GM21576 (cell line): ENCODE results near the gene TSPAN1.

ENCODE experiments used
- ATAC-seq: cut with Tn5 transposase; IDR thresholded peaks from one replicate; pipeline ENCODE4 v1.9.1; 2021; ENCODE audit warnings: mild to moderate bottlenecking, moderate library complexity; ENCODE audit not compliant: unreplicated experiment

Gene TSPAN1

DNA sequence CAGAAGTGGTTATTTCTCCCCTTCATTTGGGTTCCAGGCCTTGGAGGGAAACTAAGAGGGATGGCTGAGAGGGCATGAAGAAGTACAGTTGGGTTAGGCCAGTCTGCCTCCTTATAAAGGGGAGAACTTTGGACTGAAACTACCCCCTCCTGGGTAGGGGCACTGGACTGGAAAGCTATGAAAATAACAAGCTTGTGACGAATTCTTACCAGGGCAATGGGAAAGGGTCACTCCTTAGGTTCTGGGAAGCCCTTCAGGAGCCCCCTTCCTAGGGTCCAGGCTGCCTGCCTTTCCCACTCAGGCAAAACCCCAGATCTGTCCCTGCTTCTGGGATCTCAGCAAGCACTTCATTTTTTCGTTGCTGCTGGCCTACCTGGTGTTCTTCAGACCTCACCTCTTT, 11.2 kb downstream of the TSPAN1 start:
- no peak for ATAC-seq

- ATAC-seq = no peak
Observed at GRCh38 chr1:46187106-46187869, 12.4 kb downstream of the TSPAN1 start.

DNA sequence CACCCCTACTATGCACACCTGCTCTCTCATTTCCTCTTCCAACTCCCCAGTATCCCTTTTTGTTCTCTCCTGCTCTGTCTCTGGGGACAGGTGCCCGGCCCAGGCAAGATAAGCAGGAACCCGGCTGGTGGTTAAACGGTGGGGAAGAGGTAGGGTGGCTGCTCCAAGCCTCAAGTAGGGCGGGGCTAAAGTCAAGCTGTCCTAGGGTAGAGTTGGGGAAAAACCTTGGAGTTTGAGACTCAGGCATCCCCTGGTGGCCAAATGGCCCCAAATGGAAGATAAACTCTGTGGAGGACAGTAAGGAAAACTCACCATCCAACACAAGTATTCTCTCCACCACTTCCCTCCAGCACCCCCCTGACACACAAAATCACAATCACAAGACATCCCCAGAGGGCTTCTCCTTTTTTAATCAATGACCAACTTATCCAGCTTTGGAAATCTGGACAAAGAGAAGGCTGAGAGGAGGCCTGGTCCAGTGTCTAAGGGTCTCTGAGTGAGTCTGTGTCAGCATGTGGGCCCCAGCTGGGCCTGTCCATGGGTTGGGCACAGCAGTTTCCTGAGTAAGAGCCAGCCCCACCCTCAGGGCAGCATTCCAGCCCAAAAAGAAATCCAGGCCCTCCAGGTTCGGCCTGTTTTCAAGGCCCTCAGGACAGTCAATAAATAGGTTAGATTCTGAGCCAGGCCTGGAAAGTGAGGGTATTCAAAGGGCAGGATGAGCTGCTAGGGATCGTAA, 13.6 kb downstream of the TSPAN1 start:
- ATAC-seq = no peak

GRCh38 chr1:46190539-46190938, 15.7 kb downstream of the TSPAN1 start:
- no peak for ATAC-seq

GRCh38 chr1:46191033-46191701, 16.3 kb downstream of the TSPAN1 start:
- ATAC-seq = no peak

DNA sequence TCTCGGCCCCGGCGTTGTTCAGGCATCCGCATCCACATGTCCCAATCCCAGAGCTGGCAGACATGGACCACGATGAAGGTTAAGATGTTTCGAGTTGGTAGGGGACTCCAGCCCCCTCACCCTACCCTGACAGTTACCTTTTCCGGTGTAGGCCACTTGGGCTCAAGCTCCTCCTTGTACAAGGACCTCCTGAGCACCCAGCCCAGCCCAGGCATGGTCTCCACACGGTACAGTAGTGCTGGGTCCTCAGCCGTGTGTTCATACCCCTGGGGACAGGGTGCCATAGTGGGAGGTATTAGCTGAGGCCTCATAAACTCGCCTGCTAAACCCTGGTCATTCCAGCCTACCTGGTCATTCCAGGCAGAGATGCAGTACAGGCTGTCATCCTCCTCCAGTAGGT, 17.3 kb downstream of the TSPAN1 start:
- ATAC-seq = no peak

DNA sequence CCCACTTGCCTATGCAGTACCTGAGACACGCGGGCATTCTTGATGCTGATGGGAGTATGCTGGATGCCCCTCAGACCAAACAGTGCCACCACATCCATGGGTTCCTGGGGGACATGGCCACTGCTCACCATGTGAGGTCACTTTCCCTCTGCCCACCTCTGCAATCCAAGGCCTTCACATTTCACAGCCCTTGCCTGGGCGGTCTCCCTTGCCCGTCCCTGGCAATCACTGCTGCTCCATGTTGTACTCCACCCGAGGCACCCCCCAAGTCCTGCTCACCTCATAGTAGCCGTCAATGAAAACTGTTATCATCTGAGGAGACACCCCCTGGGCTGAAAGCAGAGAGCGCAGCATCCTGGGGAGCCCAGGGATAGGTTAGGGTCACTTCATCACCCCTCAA, 18.4 kb downstream of the TSPAN1 start:
- ATAC-seq = no peak

- no peak for ATAC-seq
Observed at GRCh38 chr1:46193984-46194570, 19.2 kb downstream of the TSPAN1 start.

DNA sequence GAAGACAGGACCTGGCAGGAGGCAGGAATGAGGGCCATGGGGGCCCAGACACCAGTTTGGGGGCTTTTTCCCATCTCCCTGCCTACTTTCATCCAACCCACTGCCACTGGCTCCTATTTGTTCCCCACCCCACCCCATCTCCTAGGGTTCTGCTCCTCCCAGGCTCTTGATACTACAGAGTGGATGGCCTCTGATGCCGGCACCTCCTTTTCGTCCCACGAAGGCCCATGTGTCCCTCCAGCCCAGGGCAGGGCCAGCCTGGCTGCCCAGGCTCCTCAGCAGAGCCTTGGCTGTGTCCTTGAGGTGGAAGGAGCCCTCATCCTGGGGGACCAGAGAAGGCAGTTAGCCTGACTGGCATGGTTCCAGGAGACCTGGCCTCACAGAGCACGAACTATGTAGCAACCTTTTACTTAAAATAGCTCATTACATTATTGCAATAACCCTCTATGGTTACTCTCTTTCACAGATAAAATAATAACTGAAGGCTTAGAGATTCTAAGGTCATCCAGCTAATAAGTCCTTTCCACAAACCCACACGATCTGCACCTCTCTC, 19.8 kb downstream of the TSPAN1 start:
- no peak for ATAC-seq

GRCh38 chr1:46196609-46197008, 21.7 kb downstream of the TSPAN1 start:
- no peak for ATAC-seq

GRCh38 chr1:46197560-46197963, 22.7 kb downstream of the TSPAN1 start:
- ATAC-seq = no peak

GRCh38 chr1:46197964-46198811, 23.3 kb downstream of the TSPAN1 start, which contains the start of gene POMGNT1:
Gene POMGNT1 (minus strand): TSS chr1:46198434. CDS start chr1:46197821, 613 bp downstream.
- peak; percentile 77 for ATAC-seq

DNA sequence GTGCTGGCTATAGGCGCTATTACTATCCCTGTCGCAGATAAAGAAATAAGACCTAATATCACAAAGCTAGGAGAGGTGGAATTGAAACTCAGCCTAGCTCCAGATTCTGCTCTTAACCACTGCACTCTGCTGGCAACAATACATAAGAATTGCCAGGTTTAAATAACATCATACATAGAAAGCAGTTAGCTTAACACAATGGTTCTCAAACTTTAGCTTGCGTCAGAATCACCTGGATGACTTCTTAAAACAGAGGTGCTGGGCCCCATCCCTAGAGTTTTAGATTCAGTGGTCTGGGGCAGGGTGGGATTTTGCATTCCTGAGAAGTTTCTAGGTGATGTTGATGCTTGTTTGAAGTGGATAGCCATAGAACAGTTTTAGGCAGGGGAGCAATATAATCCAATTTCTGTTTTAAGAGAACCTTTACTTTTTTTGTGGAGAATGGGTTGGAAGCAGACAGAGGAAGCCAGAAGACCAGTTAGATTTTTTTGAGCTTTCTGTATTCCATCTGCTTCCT, 24.4 kb downstream of the TSPAN1 start:
- no peak for ATAC-seq

GRCh38 chr1:46203738-46204405, 29.0 kb downstream of the TSPAN1 start:
- no peak for ATAC-seq

GRCh38 chr1:46204406-46204742, 29.5 kb downstream of the TSPAN1 start:
- ATAC-seq = no peak

GRCh38 chr1:46205141-46205540, 30.3 kb downstream of the TSPAN1 start:
- no peak for ATAC-seq

GRCh38 chr1:46205791-46206190, 30.9 kb downstream of the TSPAN1 start:
- no peak for ATAC-seq

DNA sequence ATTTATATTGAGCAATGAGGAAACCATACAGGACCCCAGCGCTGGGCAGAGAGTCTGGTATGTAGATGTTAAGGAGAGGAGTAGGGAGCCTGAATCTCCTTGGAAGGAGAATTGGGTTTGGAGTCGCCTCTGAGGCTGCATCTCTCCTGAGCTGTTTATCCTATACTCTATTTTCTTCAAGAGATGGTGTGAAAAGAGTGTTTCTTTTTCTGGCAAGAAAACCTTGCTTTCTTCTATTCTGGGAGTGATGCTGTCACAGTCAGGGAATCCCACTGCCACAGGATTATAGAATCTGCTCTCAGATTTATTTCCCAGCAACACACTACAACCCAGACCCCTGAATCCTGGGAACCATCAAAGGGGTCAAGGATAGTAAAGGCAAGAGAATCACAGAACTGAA, 31.5 kb downstream of the TSPAN1 start:
- no peak for ATAC-seq

DNA sequence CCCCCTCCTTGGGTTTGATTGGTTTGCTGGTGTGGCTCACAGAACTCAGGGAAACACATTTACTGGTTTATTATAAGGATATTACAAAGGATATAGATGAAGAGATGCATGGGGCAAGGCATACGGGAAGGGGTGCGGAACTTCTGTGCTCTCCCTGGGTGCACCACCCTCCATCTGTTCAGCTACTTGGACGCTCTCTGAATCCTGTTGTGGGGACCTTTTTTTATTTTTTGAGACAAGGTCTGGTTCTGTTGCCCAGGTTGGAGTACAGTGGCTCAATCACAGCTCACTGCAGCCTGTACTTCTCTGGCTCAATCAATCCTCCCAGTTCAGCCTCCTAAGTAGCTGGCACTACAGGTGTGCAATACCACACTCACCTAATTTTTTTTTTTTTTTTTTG, 35.7 kb downstream of the TSPAN1 start:
- no peak for ATAC-seq

DNA sequence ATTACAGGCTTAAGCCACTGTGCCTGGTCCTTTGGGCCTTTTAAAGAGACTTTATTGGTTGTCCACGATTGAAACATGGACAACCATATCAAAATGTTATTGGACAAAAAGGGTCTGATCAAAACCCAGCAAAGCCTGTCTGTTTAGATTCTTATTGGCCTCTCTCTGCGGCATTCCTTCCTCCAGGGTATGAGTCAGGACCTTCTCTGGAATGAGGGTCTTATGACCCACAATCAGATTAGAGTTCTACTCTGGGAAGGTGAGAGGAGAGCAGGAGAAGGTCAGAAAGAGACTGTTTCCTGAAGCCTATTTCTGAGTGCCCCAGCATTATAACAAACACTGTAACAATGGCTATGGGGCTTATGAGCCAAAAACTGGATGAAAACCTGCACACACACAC, 36.2 kb downstream of the TSPAN1 start:
- no peak for ATAC-seq
